Measurements from ENCODE around the gene RBM44. TPM values are rescaled to one million over a fixed set of nuclear protein-coding genes. Genes with fewer than 3 reads are reported as not detected.
A peak's percentile ranks its signal among the peaks of the same experiment; 100 is the strongest.

The RBM44 gene
- total RNA-seq, 2 experiments from 2014 or later: 2.8 to 2.9 TPM

GRCh38 chr2:237859533-237860272 lies 61.1 kb downstream of the RBM44 start, which contains the start of gene RAMP1:
Gene RAMP1, plus strand, starts transcription at chr2:237859623. Its CDS starts 53 bp downstream, at chr2:237859676.
- no peaks in the 10 kb centered on the region for H3K36me3 ChIP-seq (ENCODE audit: insufficient read depth, low read length)
- H3K27ac Mint-ChIP-seq: no peak within 1 kb of the TSS
- H3K36me3 Mint-ChIP-seq (ENCODE audit: low read depth): no peaks in the 10 kb centered on the region
- ChIA-PET CTCF (no interaction called here), POLR2A (no interaction called here)
- intact Hi-C loops (cut with DNase I, micrococcal nuclease): loop anchor here in 1 of 2 experiments (5.0 kb wide), 1 partner anchor 118 kb away; no protein-coding TSS in a partner anchor
- H3K27me3 Mint-ChIP-seq: peaks cover 45% of the 10 kb centered on the region
- ATAC-seq (ENCODE audit: poor library complexity) (no peak), DNase-seq (peak in 1 of 14 experiments; percentile 23)
- peak within 1 kb of the TSS; percentile 71 for H3K4me3 Mint-ChIP-seq
- H3K4me3 ChIP-seq (ENCODE audit: low read length): no peak within 1 kb of the TSS
- H3K9me3 Mint-ChIP-seq: no peaks in the 10 kb centered on the region
- TF ChIP-seq CTCF (IDR thresholded peaks at IDR 0.05): no peak
- H3K27ac ChIP-seq (ENCODE audit: low read depth in 1 of 2, low read length in 2 of 2): no peak within 1 kb of the TSS
- peaks cover 5% of the 10 kb centered on the region for H3K4me1 Mint-ChIP-seq (ENCODE audit: low read depth)
- H3K9me3 ChIP-seq (ENCODE audit: control insufficient read depth in 1 of 2, insufficient read depth in 1 of 2, low read length in 2 of 2): no peaks in the 10 kb centered on the region
- H3K27me3 ChIP-seq (ENCODE audit: control insufficient read depth in 1 of 2, insufficient read depth in 2 of 2, low read length in 2 of 2): peaks cover 27 to 45% of the 10 kb centered on the region in 2 experiments
- peaks cover 20% of the 10 kb centered on the region for H3K4me1 ChIP-seq (ENCODE audit: insufficient read depth, low read length)

- DNase-seq (no peak), ATAC-seq (ENCODE audit: poor library complexity) (no peak)
- peaks cover 45% of the 10 kb centered on the region for H3K27me3 Mint-ChIP-seq
- H3K9me3 Mint-ChIP-seq: no peaks in the 10 kb centered on the region
- H3K27ac Mint-ChIP-seq: no peak overlapping the region
- no peaks in the 10 kb centered on the region for H3K36me3 ChIP-seq (ENCODE audit: insufficient read depth, low read length)
- H3K36me3 Mint-ChIP-seq (ENCODE audit: low read depth): no peaks in the 10 kb centered on the region
- no peak overlapping the region for H3K27ac ChIP-seq (ENCODE audit: low read depth in 1 of 2, low read length in 2 of 2)
- peaks cover 5% of the 10 kb centered on the region for H3K4me1 Mint-ChIP-seq (ENCODE audit: low read depth)
- peaks cover 27 to 45% of the 10 kb centered on the region in 2 experiments for H3K27me3 ChIP-seq (ENCODE audit: control insufficient read depth in 1 of 2, insufficient read depth in 2 of 2, low read length in 2 of 2)
- intact Hi-C loops (cut with DNase I, micrococcal nuclease): no loop called here
- H3K9me3 ChIP-seq (ENCODE audit: control insufficient read depth in 1 of 2, insufficient read depth in 1 of 2, low read length in 2 of 2): no peaks in the 10 kb centered on the region
- H3K4me1 ChIP-seq (ENCODE audit: insufficient read depth, low read length): peaks cover 20% of the 10 kb centered on the region
- POLR2A ChIA-PET: no interaction called here
- no peak overlapping the region for H3K4me3 Mint-ChIP-seq
- no peak for TF ChIP-seq CTCF (IDR thresholded peaks at IDR 0.05)
- H3K4me3 ChIP-seq (ENCODE audit: low read length): no peak overlapping the region
- CTCF ChIA-PET: interaction anchor here (0.6 kb wide), 1 partner anchor 46 kb away, joined by 3 read pairs; no protein-coding TSS in a partner anchor
These were observed 61.8 kb downstream of the RBM44 start for GRCh38 chr2:237860273-237860935.

GRCh38 chr2:237861875-237862527 lies 63.4 kb downstream of the RBM44 start:
- ChIA-PET POLR2A (no interaction called here), CTCF (no interaction called here)
- Mint-ChIP-seq H3K27ac (no peak overlapping the region), H3K36me3 (ENCODE audit: low read depth) (no peaks in the 10 kb centered on the region), H3K9me3 (no peaks in the 10 kb centered on the region), H3K4me1 (ENCODE audit: low read depth) (peaks cover 5% of the 10 kb centered on the region), H3K4me3 (no peak overlapping the region), H3K27me3 (peaks cover 51% of the 10 kb centered on the region)
- DNase-seq (no peak), ATAC-seq (ENCODE audit: poor library complexity) (no peak)
- no peaks in the 10 kb centered on the region for H3K36me3 ChIP-seq (ENCODE audit: insufficient read depth, low read length)
- intact Hi-C loops (cut with DNase I, micrococcal nuclease): no loop called here
- H3K4me3 ChIP-seq (ENCODE audit: low read length): no peak overlapping the region
- peaks cover 27 to 45% of the 10 kb centered on the region in 2 experiments for H3K27me3 ChIP-seq (ENCODE audit: control insufficient read depth in 1 of 2, insufficient read depth in 2 of 2, low read length in 2 of 2)
- TF ChIP-seq CTCF (IDR thresholded peaks at IDR 0.05): no peak
- peaks cover 20% of the 10 kb centered on the region for H3K4me1 ChIP-seq (ENCODE audit: insufficient read depth, low read length)
- H3K27ac ChIP-seq (ENCODE audit: low read depth in 1 of 2, low read length in 2 of 2): no peak overlapping the region
- H3K9me3 ChIP-seq (ENCODE audit: control insufficient read depth in 1 of 2, insufficient read depth in 1 of 2, low read length in 2 of 2): no peaks in the 10 kb centered on the region
